Muscle layer of duodenum (tissue), 2 donors: Measurements from ENCODE around the gene DOCK9.

ENCODE experiments used
- H3K27ac ChIP-seq: one replicate; pipeline ENCODE4 v1.7.0; 2013; ENCODE audit warnings: mild to moderate bottlenecking, low read length
- H3K27me3 ChIP-seq: one replicate; pipeline ENCODE4 v1.7.0; 2013; ENCODE audit warnings: low read depth, mild to moderate bottlenecking, control low read depth, low read length
- H3K36me3 ChIP-seq, 2 donors: one replicate each; pipeline ENCODE4 v1.7.0; 2013; ENCODE audit warnings: low read length in 2 of 2, control low read depth in 1 of 2, mild to moderate bottlenecking in 1 of 2; ENCODE audit not compliant: insufficient read depth in 2 of 2, control insufficient read depth in 1 of 2
- H3K4me1 ChIP-seq, 2 donors: one replicate each; pipeline ENCODE4 v1.7.0; 2013; ENCODE audit warnings: low read length in 2 of 2, mild to moderate bottlenecking in 2 of 2, control low read depth in 1 of 2, moderate library complexity in 1 of 2; ENCODE audit not compliant: insufficient read depth in 2 of 2, control insufficient read depth in 1 of 2
- H3K4me3 ChIP-seq, 2 donors: one replicate each; pipeline ENCODE4 v1.7.0; 2013; ENCODE audit warnings: low read length in 2 of 2, low read depth in 1 of 2, mild to moderate bottlenecking in 1 of 2
- H3K9me3 ChIP-seq, 2 donors: one replicate each; pipeline ENCODE4 v1.7.0; 2013; ENCODE audit warnings: low read length in 2 of 2, control low read depth in 1 of 2, mild to moderate bottlenecking in 1 of 2; ENCODE audit not compliant: control insufficient read depth in 1 of 2
- donor health status: healthy.

DOCK9 gene

DNA sequence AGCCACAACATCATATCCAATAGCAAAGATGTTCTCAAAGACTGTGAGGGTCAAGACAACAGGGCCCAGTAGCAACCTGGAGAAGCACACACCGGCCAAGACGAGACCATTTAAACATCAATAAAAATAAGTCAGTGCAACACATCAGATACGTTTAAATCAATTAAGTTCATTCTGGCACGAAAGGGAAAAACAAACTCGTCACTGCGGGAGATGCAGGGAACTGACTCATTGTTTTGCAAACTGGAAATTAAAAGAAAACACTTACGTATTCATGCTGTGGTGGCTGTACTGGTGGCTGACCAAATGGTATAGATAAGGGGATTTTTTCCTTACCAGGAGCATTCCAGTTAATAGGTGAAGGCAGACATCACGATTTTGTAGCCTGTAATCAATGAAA lies 199.1 kb downstream of the DOCK9 start:
- Histone ChIP-seq H3K4me3 (no peak overlapping the region), H3K4me1 (no peaks in the 10 kb centered on the region), H3K36me3 (no peaks in the 10 kb centered on the region), H3K27me3 (no peaks in the 10 kb centered on the region), H3K9me3 (no peaks in the 10 kb centered on the region), H3K27ac (no peak overlapping the region)

DNA sequence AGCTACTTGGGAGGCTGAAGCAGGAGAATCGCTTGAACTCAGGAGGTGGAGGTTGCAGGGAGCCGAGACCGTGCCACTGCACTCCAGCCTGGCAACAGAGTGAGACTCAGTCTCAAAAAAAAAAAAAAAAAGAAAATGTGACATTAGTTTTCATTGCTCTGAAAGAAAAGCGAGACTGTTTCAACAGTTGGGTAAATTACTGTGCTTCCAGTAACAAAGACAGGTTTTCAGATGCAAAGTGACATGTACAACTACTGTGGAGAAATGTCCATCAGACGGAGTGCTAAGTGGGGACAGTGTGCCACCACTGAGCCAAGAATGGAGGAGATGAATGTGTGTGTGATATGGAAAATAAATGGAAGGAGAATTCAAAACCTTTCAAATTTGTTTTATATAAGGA lies 201.2 kb downstream of the DOCK9 start:
- H3K36me3 ChIP-seq = no peaks in the 10 kb centered on the region
- no peaks in the 10 kb centered on the region for H3K27me3 ChIP-seq
- no peaks in the 10 kb centered on the region for H3K9me3 ChIP-seq
- H3K4me1 ChIP-seq = no peaks in the 10 kb centered on the region
- no peak overlapping the region for H3K4me3 ChIP-seq
- no peak overlapping the region for H3K27ac ChIP-seq

DNA sequence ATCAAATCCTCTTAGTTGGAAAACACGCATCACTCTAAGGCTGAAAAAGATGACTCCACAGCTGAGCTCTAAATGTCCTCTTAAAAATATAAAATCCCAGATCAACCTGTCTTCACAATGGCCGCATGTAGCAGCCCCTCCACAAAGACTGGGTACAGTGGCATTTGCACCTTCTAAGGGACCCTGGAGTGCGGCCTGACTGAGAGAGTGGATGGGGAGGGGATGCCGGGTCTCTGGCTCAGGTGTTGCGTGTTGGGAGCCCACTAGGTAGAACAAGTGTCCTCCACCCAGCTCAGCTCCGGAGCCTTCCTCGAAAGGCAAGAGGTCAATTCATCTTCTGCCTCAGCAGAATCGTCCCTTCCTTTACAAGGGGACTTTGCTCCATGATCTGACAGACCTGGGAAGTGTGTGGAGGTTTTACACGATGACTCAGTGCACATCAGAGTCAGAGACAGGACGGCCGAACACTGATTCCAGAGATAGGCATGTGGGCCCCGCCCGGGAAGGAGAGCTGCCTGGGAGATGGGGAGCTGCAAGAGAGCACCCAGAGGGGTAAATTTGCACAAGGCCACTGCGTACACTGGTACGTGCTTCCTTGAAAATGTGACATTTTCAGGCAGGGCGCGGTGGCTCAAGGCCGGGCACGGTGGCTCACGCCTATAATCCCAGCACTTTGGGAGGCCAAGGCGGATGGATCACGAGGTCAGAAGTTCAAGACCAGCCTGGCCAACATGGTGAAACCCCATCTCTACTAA lies 201.8 kb downstream of the DOCK9 start:
- H3K27ac ChIP-seq = no peak overlapping the region
- no peaks in the 10 kb centered on the region for H3K36me3 ChIP-seq
- H3K4me1 ChIP-seq = no peaks in the 10 kb centered on the region
- H3K9me3 ChIP-seq = no peaks in the 10 kb centered on the region
- no peaks in the 10 kb centered on the region for H3K27me3 ChIP-seq
- H3K4me3 ChIP-seq = no peak overlapping the region

DNA sequence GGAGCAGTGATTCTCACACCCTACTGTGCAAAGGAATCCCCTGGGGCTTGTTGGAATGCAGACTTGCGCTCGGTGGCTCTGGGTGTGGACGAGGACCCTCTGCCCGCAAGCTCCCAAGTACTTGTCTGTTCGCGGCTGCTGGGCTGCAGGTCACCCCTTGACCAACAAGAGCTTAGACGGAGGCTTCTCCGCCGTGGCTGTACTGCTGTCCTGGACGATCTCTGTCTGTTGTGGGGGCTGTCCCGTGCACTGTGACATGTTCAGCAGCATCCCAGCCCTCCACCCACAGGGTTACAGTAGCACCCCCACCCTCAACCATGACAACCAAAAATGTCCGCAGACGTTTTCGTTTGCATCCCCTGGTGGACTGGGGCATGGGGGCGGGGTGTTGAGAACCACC lies 202.5 kb downstream of the DOCK9 start:
- no peaks in the 10 kb centered on the region for H3K27me3 ChIP-seq
- no peak overlapping the region for H3K4me3 ChIP-seq
- no peaks in the 10 kb centered on the region for H3K4me1 ChIP-seq
- H3K27ac ChIP-seq = no peak overlapping the region
- H3K9me3 ChIP-seq = no peaks in the 10 kb centered on the region
- H3K36me3 ChIP-seq = no peaks in the 10 kb centered on the region

DNA sequence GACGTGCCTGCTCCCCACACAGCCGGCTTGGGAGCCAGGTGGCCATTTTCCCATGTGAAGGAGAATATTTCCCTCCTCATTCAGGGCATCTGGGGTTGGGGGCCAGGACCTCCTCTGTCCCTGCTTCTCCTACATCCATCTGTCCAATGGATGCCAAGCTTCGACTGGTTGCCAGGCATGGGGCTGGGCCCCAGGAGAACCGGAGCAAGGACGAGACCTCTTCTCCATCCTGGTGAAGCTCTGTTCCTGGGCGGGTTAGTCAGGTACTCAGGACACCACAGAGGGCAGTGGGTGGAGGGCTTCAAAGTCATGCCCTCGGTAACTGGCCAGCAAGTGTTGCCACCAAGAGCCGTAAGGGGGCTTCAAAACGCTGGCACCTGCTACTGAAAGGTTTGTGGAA lies 203.1 kb downstream of the DOCK9 start:
- H3K4me1 ChIP-seq = no peaks in the 10 kb centered on the region
- no peak overlapping the region for H3K27ac ChIP-seq
- H3K4me3 ChIP-seq = no peak overlapping the region
- no peaks in the 10 kb centered on the region for H3K9me3 ChIP-seq
- H3K27me3 ChIP-seq = no peaks in the 10 kb centered on the region
- H3K36me3 ChIP-seq = no peaks in the 10 kb centered on the region

DNA sequence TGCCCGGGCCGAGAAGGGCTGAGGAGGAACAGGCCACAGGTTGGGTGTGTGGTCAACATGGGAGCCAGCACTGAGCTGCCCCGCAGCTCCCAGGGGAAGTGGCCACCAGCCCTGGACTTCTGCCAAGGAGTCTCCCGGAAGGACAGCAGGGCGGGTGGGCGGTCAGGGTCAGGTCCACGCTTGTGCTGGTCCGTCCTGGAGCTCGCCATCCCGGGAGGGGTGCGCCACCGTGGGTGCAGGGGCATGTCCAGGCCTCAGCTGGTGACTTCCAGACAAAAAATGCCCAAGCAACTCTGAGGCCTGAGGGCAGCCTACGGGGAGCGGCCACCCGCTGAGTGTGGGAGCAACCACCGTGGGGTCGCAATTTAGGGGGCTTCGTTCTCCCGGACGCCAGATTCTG lies 203.9 kb downstream of the DOCK9 start:
- no peak overlapping the region for H3K4me3 ChIP-seq
- H3K36me3 ChIP-seq = no peaks in the 10 kb centered on the region
- H3K27me3 ChIP-seq = no peaks in the 10 kb centered on the region
- H3K9me3 ChIP-seq = no peaks in the 10 kb centered on the region
- H3K4me1 ChIP-seq = no peaks in the 10 kb centered on the region
- H3K27ac ChIP-seq = no peak overlapping the region

DNA sequence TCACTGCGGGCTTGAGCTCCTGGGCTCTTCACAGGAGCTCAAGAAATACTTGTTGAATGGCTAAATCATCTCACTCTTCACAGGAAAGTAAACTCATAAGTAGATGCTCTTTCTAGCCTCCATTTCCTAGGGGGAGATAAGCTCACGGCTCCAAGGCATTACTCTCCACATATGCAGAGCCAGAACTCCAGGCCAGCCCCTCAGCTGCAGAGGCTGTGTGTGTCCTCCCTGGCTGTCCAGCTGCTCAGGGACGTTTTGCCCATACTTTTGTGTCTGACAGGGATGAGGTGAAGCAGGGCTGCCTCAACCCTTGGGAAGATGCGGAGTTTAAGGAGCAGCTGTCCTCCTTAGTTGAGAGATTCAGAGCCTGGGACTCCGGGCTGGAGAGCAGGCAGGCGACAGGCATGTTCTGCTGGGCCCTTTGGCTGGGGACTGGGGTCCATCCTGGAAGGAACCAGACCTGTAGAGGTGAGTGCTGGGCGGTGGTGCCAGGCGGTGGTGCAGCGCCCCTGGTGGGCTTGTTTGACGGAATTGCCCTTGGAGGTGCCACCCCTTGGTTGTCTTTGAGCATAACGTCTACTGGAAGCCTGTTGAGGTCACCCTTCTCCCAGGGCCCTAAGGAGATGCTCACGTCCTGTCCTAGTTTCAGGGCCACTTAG lies 204.9 kb downstream of the DOCK9 start:
- Histone ChIP-seq H3K36me3 (no peaks in the 10 kb centered on the region), H3K27me3 (no peaks in the 10 kb centered on the region), H3K4me1 (no peaks in the 10 kb centered on the region), H3K4me3 (no peak overlapping the region), H3K9me3 (no peaks in the 10 kb centered on the region), H3K27ac (no peak overlapping the region)

DNA sequence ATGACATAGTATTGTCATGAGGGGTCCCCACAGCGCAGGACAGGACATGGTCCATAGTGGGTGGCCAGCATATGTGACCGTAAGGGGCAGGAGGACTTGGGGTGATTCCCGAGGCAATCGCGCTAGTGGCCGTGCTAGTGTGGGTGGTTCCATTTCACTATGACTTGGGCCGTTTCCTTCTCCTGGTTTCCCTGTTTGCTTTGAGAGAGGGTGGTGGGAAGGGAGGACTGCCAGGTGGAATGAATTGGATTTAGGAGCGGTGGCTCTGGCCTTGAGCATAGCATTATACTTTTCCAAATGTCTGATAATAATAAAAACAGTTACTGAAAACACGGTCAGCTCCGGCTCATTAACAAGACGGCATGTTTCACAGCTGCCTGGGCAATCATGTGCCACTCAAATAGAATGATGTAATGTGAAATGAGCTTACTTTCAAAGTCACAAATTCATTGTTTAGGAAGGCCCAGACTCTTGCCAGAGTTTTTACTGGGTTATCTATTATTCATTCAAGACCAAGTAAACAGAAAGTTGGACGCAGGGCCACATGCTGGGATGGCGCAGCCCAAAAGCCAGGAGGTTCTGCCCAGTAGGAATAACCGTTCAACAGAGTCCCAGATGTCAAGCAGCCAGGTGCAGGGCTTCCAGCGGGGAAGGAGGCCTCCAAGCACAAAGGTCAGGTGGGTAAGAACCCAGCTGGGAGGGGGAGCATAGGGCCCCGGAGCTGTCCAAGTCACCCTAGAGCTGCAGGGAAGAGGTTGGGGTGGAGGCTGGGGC lies 205.8 kb downstream of the DOCK9 start:
- H3K4me3 ChIP-seq = no peak overlapping the region
- no peaks in the 10 kb centered on the region for H3K27me3 ChIP-seq
- H3K4me1 ChIP-seq = no peaks in the 10 kb centered on the region
- H3K9me3 ChIP-seq = no peaks in the 10 kb centered on the region
- H3K27ac ChIP-seq = no peak overlapping the region
- no peaks in the 10 kb centered on the region for H3K36me3 ChIP-seq

DNA sequence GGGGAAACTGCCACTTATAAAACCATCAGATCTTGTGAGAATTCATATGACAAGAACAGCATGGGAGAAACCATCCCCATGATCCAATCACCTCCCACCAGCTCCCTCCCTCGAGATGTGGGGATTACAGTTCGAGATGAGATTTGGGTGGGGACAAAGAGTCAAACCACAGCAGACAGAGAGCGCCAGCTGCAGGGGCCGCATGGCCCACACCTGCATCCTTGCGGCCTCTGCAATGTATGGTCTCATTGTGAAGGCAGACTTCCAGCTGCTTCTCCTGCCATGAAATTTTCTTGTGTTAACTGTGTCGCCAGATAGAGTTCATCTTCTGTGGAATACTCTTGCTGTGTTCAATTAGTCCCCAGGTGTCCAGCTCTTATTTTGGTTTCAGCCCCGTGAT lies 208.1 kb downstream of the DOCK9 start:
- H3K36me3 ChIP-seq = no peaks in the 10 kb centered on the region
- H3K27me3 ChIP-seq = no peaks in the 10 kb centered on the region
- H3K4me3 ChIP-seq = no peak overlapping the region
- no peaks in the 10 kb centered on the region for H3K9me3 ChIP-seq
- H3K4me1 ChIP-seq = no peaks in the 10 kb centered on the region
- no peak overlapping the region for H3K27ac ChIP-seq

DNA sequence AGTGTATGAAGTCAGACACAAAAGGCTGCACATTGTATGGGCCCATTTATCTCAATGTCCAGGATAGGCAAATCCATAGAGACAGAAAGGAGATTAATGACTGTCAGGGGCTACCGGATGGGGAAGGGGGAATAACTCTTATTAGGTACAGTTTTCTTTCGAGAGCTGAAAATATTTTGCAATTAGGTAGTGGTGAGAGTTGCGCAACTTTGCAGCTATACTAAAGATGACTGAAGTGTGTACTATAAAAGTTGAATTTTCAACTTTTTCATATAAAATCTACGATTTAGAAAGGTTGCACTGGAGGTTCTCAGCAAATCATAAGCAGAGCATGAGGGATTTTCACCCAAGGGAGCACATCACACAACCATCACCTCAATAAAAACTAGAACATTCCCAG lies 209.3 kb downstream of the DOCK9 start:
- H3K9me3 ChIP-seq = no peaks in the 10 kb centered on the region

DNA sequence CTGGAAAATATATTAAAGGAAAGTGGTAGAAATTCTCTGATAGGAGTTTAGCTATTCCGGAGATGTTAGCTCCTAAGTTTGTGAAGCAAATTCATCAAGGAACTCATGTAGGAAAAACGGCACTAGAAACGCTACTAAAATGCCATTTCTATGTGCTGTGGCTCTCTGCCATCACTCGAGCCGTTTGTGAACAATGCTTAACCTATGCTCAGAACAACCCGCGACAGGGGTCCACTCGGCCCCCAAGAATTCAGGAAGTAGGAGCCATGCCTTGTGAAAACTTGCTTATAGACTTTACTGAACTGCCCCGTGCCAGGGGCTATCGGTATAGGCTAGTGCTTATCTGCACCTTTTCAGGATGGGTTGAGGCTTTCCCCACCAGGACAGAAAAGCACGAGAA lies 211.2 kb downstream of the DOCK9 start:
- Histone ChIP-seq H3K36me3 (no peaks in the 10 kb centered on the region), H3K27me3 (no peaks in the 10 kb centered on the region), H3K4me3 (no peak overlapping the region), H3K27ac (no peak overlapping the region), H3K4me1 (peaks cover 0 to under 1% of the 10 kb centered on the region in 2 donors), H3K9me3 (no peaks in the 10 kb centered on the region)

More for the DNA sequence above, 209.3 kb downstream of the DOCK9 start:
- H3K27ac ChIP-seq = no peak overlapping the region
- no peaks in the 10 kb centered on the region for H3K36me3 ChIP-seq
- H3K27me3 ChIP-seq = no peaks in the 10 kb centered on the region
- no peaks in the 10 kb centered on the region for H3K4me1 ChIP-seq
- H3K4me3 ChIP-seq = no peak overlapping the region
